PFSK-1 (cell line): ENCODE measurements around the gene DUSP16.

ENCODE experiments used
- FOXP2 ChIP-seq: optimal IDR thresholded peaks from 2 replicates; pipeline ENCODE3; 2011; ENCODE audit warnings: borderline replicate concordance, control low read depth, inconsistent platforms; ENCODE audit not compliant: insufficient read depth; ENCODE audit errors: extremely low read length, extremely low read depth
- POLR2AphosphoS5 ChIP-seq: IDR thresholded peaks from 2 replicates; pipeline ENCODE4 v1.6.1; 2012; ENCODE audit warnings: low read depth, mild to moderate bottlenecking, control low read depth, low read length, moderate library complexity
- SIN3A ChIP-seq: IDR thresholded peaks from 2 replicates; pipeline ENCODE4 v1.6.1; 2012; ENCODE audit warnings: mild to moderate bottlenecking, low read length, moderate library complexity, borderline replicate concordance; ENCODE audit not compliant: insufficient read depth
- TAF1 ChIP-seq: IDR thresholded peaks from 2 replicates; pipeline ENCODE4 v1.6.1; 2012; ENCODE audit warnings: low read length, control low read depth, borderline replicate concordance; ENCODE audit not compliant: insufficient read depth
- TF ChIP-seq, protein P1 (sequence below), 2 experiments: IDR thresholded peaks; 2 replicates each; pipeline versions ENCODE4 v1.6.1 to v1.8.0; 2011 to 2012; ENCODE audit warnings: low read depth in 2 of 2, low read length in 2 of 2, control low read depth in 1 of 2, inconsistent platforms in 1 of 2, mild to moderate bottlenecking in 1 of 2, moderate library complexity in 1 of 2; ENCODE audit not compliant: insufficient read depth in 1 of 2

DUSP16 gene

DNA sequence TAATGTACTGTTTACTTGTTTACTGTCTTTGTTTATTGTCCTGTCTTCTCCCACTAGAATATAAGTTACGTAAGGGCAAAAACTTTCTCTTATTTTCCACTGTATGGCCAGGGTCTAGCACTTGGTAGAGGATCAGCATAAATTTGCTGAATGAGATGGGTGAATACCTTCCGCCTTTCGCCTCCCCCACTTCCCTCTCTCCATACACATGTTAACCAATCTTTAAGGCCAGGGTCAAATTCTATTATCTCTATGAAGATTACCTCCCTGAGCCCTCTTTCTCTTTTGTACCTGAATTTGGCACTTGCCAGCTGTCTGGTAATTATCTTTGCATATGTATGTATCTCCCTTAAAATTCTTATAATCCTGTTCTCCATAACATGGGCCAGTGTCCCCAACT lies 4.9 kb downstream of the DUSP16 start:
- TF ChIP-seq SIN3A: no peak
- TF ChIP-seq, protein P1, sequence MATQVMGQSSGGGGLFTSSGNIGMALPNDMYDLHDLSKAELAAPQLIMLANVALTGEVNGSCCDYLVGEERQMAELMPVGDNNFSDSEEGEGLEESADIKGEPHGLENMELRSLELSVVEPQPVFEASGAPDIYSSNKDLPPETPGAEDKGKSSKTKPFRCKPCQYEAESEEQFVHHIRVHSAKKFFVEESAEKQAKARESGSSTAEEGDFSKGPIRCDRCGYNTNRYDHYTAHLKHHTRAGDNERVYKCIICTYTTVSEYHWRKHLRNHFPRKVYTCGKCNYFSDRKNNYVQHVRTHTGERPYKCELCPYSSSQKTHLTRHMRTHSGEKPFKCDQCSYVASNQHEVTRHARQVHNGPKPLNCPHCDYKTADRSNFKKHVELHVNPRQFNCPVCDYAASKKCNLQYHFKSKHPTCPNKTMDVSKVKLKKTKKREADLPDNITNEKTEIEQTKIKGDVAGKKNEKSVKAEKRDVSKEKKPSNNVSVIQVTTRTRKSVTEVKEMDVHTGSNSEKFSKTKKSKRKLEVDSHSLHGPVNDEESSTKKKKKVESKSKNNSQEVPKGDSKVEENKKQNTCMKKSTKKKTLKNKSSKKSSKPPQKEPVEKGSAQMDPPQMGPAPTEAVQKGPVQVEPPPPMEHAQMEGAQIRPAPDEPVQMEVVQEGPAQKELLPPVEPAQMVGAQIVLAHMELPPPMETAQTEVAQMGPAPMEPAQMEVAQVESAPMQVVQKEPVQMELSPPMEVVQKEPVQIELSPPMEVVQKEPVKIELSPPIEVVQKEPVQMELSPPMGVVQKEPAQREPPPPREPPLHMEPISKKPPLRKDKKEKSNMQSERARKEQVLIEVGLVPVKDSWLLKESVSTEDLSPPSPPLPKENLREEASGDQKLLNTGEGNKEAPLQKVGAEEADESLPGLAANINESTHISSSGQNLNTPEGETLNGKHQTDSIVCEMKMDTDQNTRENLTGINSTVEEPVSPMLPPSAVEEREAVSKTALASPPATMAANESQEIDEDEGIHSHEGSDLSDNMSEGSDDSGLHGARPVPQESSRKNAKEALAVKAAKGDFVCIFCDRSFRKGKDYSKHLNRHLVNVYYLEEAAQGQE (IDR thresholded peaks at IDR 0.05; ENCODE audit: insufficient read depth in 1 of 2, low read depth in 2 of 2, low read length in 2 of 2): no peak
- no peak for TF ChIP-seq FOXP2
- no peak for TF ChIP-seq POLR2AphosphoS5
- TF ChIP-seq TAF1: no peak

DNA sequence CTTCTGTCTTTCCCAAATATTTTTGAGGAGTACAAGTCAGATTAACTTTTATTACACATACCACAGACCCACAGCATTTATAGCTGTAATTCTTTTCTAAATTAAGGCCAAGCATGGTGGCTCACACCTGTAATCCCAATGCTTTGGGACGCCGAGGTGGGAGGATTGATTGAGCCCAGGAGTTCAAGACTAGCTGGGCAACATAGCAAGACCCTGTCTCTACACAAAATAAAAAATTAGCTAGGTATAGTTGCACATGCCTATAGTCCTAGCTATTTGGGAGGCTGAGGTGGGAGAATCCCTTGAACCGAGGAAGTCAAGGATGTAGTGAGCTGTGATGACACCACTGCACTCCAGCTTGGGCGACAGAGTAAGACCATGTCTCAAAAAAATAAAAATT lies 7.0 kb downstream of the DUSP16 start:
- TF ChIP-seq SIN3A: no peak
- TF ChIP-seq, protein P1 (IDR thresholded peaks at IDR 0.05; ENCODE audit: insufficient read depth in 1 of 2, low read depth in 2 of 2, low read length in 2 of 2): no peak
- no peak for TF ChIP-seq FOXP2
- no peak for TF ChIP-seq TAF1
- no peak for TF ChIP-seq POLR2AphosphoS5

DNA sequence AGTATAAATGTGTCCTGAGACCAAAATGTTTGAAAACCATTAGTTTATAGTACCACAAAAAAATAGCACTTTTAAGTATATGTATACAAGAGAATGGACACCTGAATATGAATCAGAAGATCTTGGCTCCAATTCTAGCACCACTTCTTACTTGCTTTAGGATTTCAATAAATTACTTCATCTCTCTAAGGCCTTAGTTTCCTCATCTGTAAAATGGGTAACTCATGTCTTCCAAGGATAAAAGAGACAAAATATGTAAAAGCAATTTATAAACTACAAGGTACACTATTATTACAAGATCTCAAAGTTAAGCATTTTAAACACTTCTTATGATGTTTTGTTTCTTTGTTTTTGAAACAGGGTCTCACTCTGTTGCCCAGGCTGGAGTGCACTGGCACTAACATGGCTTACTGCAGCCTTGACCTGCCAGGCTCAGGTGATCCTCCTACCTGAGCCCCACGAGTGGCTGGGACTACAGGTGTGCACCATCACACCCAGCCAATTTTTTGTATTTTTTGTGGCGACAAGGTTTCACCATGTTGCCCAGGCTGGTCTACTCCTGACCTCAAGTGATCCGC lies 9.4 kb downstream of the DUSP16 start:
- TF ChIP-seq TAF1: no peak
- TF ChIP-seq POLR2AphosphoS5: no peak
- no peak for TF ChIP-seq FOXP2
- TF ChIP-seq, protein P1 (IDR thresholded peaks at IDR 0.05; ENCODE audit: insufficient read depth in 1 of 2, low read depth in 2 of 2, low read length in 2 of 2): no peak
- no peak for TF ChIP-seq SIN3A

DNA sequence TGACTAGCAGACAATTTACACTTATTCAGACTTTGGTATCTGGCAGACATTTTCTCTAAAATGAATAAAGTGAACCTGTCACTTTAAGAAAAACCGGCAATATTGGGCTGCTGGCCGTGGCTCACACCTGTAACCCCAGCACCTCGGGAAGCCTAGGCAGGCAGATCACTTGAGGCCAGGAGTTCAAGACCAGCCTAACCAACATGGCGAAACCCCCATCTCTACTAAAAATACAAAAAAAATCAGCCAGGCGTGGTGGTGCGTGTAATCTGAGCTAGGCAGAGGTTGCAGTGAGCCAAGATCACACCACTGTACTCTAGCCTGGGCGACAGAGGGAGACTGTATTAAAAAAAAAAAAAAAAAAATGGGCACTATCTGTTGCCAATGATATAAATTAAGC lies 11.5 kb downstream of the DUSP16 start:
- TF ChIP-seq, protein P1 (IDR thresholded peaks at IDR 0.05; ENCODE audit: insufficient read depth in 1 of 2, low read depth in 2 of 2, low read length in 2 of 2): no peak
- TF ChIP-seq FOXP2 (no peak), SIN3A (no peak), TAF1 (no peak), POLR2AphosphoS5 (no peak)

DNA sequence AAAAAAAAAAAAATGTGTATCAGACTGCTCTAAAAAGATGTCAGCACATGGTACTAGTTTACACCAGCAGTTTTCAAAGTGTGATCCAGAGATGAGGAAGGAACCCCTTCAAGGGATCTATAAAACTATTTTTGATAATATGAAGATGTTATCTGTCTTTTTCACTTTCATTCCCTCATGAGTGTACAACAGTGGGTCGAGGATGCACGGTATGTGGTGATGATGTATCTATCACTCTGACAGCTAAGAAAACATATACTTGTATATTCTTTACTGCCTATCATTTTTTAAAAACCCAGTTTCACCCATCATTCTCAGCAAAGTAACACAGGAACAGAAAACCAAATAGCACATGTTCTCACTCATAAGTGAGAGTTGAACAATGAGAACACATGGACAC lies 12.4 kb downstream of the DUSP16 start:
- TF ChIP-seq, protein P1 (IDR thresholded peaks at IDR 0.05; ENCODE audit: insufficient read depth in 1 of 2, low read depth in 2 of 2, low read length in 2 of 2): no peak
- TF ChIP-seq SIN3A: no peak
- TF ChIP-seq POLR2AphosphoS5: no peak
- no peak for TF ChIP-seq FOXP2
- TF ChIP-seq TAF1: no peak
